GM12865 (cell line): ENCODE results near the gene C1orf21.

Source experiments
- DNase-seq: peaks from one replicate; pipeline ENCODE4 v3.0.0; 2010; ENCODE audit warnings: low read depth
- H3K4me3 ChIP-seq: 2 replicates; pipeline ENCODE4 v1.5.1; 2011; ENCODE audit warnings: mild to moderate bottlenecking, low read depth, low read length, control low read depth
- TF ChIP-seq, protein P1 (sequence below): IDR thresholded peaks from 2 replicates; pipeline ENCODE4 v1.5.1; 2011; ENCODE audit warnings: low read length, control low read depth, low read depth, inconsistent platforms; ENCODE audit not compliant: insufficient read depth; ENCODE audit errors: missing control alignments

Gene C1orf21

GRCh38 chr1:184390889-184391288 lies 4.1 kb downstream of the C1orf21 start:
- H3K4me3 ChIP-seq: no peak overlapping the region
- TF ChIP-seq, protein P1, sequence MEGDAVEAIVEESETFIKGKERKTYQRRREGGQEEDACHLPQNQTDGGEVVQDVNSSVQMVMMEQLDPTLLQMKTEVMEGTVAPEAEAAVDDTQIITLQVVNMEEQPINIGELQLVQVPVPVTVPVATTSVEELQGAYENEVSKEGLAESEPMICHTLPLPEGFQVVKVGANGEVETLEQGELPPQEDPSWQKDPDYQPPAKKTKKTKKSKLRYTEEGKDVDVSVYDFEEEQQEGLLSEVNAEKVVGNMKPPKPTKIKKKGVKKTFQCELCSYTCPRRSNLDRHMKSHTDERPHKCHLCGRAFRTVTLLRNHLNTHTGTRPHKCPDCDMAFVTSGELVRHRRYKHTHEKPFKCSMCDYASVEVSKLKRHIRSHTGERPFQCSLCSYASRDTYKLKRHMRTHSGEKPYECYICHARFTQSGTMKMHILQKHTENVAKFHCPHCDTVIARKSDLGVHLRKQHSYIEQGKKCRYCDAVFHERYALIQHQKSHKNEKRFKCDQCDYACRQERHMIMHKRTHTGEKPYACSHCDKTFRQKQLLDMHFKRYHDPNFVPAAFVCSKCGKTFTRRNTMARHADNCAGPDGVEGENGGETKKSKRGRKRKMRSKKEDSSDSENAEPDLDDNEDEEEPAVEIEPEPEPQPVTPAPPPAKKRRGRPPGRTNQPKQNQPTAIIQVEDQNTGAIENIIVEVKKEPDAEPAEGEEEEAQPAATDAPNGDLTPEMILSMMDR: no peak
- DNase-seq: no peak

DNA sequence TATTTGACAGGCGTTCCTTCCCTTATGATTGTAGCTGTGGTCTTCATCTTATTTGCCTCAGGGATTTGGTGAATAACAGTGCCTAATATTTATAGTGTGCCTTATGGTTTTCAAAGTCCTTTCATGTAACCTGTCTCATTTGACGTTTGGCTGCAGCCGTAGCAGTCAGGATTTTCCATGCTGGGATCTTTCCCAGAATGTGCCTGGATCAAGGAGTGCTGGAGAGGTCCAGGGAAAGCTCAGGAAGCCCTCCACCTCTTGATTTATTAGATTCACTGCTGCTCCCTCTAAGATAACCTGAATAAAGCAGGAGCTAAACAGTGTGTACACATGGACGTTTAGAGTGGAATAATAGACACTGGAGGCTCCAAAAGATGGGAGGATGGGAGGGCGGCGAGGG lies 5.2 kb downstream of the C1orf21 start:
- no peak for DNase-seq
- no peak overlapping the region for H3K4me3 ChIP-seq
- TF ChIP-seq, protein P1: no peak

GRCh38 chr1:184392779-184393522 lies 6.1 kb downstream of the C1orf21 start:
- TF ChIP-seq, protein P1: no peak
- H3K4me3 ChIP-seq: no peak overlapping the region
- no peak for DNase-seq

- DNase-seq: no peak
- H3K4me3 ChIP-seq: no peak overlapping the region
- TF ChIP-seq, protein P1: no peak
Measured at GRCh38 chr1:184393962-184394361, 7.1 kb downstream of the C1orf21 start.

GRCh38 chr1:184395370-184395769 lies 8.5 kb downstream of the C1orf21 start:
- H3K4me3 ChIP-seq: no peak overlapping the region
- TF ChIP-seq, protein P1: no peak
- DNase-seq: no peak

DNA sequence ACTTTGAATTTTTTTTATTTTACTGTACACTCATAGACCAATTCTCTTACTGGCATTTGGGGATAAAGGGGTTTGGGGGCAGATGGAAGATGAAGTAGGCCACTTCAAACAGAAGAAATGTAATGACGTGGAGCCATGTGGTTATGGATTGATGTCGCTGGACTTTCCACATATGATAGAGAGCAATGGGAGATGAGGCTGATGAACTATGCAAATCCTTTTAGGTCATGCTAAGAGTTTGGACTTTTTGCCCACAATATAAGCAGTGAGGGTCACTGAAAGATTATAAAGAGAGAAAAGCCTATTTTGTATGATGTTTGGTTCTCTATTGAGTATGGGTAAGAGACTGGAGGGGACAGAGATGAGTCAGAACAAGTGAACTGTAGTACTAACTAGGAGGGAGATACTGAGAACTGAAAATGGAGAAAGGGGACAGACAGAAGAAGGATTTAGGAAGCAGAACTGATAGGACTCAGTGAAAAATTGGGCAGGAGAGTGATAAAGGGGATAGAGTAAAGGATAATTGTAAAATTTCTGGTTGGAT lies 9.2 kb downstream of the C1orf21 start:
- TF ChIP-seq, protein P1: no peak
- H3K4me3 ChIP-seq: no peak overlapping the region
- peak; percentile 21 for DNase-seq
